Panc1 (cell line): ENCODE measurements around the gene EPOP. TPM values are rescaled to one million over a fixed set of nuclear protein-coding genes. Genes with fewer than 3 reads are reported as not detected.

ENCODE experiments used
- ATAC-seq: fragments of 200-7000 bp; cut with Tn5 transposase; 2 replicates; pipeline ENCODE4 v1.9.1; 2020; ENCODE audit warnings: mild to moderate bottlenecking, moderate library complexity
- BruUV-seq: library from RNA; stranded (reverse); fragments of 400-500 nt; replicated peaks from 2 replicates; lab custom pipeline; 2021; lab: Mats Ljungman, UMichigan
- CTCF ChIA-PET: fragments of 300-600 bp; sonication (Branson Sonifier 250); formaldehyde crosslinking; loops from one replicate; lab custom pipeline; 2022; ENCODE audit warnings: antibody characterized with exemption; lab: Charles Lee
- POLR2A ChIA-PET: fragments of 300-600 bp; sonication (Branson Sonifier 250); formaldehyde crosslinking; loops from one replicate; lab custom pipeline; 2022; ENCODE audit warnings: antibody characterized with exemption; lab: Charles Lee
- DNase-seq: peaks from one replicate; pipeline ENCODE4 v3.0.0-alpha.2; 2010; ENCODE audit warnings: low read depth, low spot score
- H3K27ac ChIP-seq: 2 replicates; pipeline ENCODE4 v1.5.1; 2011; ENCODE audit warnings: mild to moderate bottlenecking, low read length, inconsistent platforms
- H3K27me3 ChIP-seq: fragments of 200-500 bp; sonication (Bioruptor generic); 2 replicates; pipeline ENCODE4 v1.6.0; 2014; ENCODE audit warnings: low read length, inconsistent platforms; ENCODE audit not compliant: control insufficient read depth, insufficient read depth
- H3K36me3 ChIP-seq: fragments of 200-500 bp; sonication (Bioruptor generic); 2 replicates; pipeline ENCODE4 v1.5.1; 2014; ENCODE audit warnings: inconsistent platforms, mild to moderate bottlenecking, low read length, moderate library complexity; ENCODE audit not compliant: control insufficient read depth, insufficient read depth
- H3K4me1 ChIP-seq: 2 replicates; pipeline ENCODE4 v1.5.1; 2011; ENCODE audit warnings: inconsistent platforms, mild to moderate bottlenecking, low read length, moderate library complexity; ENCODE audit not compliant: control insufficient read depth, insufficient read depth
- H3K4me3 ChIP-seq, 2 experiments: 2 replicates each; pipeline ENCODE4 v1.5.1; 2011 to 2012; ENCODE audit warnings: low read depth in 2 of 2, low read length in 2 of 2, mild to moderate bottlenecking in 2 of 2, inconsistent platforms in 1 of 2, moderate library complexity in 1 of 2
- H3K9me3 ChIP-seq: fragments of 200-500 bp; sonication (Bioruptor generic); 2 replicates; pipeline ENCODE4 v1.5.1; 2014; ENCODE audit warnings: low read depth, mild to moderate bottlenecking, inconsistent platforms, low read length, moderate library complexity; ENCODE audit not compliant: control insufficient read depth, insufficient read depth
- CTCF ChIP-seq: fragments of 450-650 bp; IDR thresholded peaks from 2 replicates; pipeline ENCODE4 v1.5.1; 2017; ENCODE audit warnings: mild to moderate bottlenecking
- POLR2AphosphoS5 ChIP-seq: IDR thresholded peaks from 2 replicates; pipeline ENCODE4 v1.6.1; 2012; ENCODE audit warnings: mild to moderate bottlenecking, low read depth, low read length, moderate library complexity
- REST ChIP-seq, 2 experiments: IDR thresholded peaks; 2 replicates each; pipeline ENCODE4 v1.6.1; 2011 to 2012; ENCODE audit warnings: low read depth in 2 of 2, control low read depth in 1 of 2, low read length in 1 of 2, mild to moderate bottlenecking in 1 of 2, moderate library complexity in 1 of 2; ENCODE audit not compliant: insufficient read depth in 1 of 2
- SIN3A ChIP-seq: IDR thresholded peaks from 2 replicates; pipeline ENCODE4 v1.6.1; 2012; ENCODE audit warnings: low read depth, mild to moderate bottlenecking, low read length, moderate library complexity, borderline replicate concordance; ENCODE audit not compliant: insufficient read depth
- TCF7L2 ChIP-seq: IDR thresholded peaks from 2 replicates; pipeline ENCODE4 v1.6.1; 2011; ENCODE audit warnings: mild to moderate bottlenecking, low read depth, low read length, inconsistent platforms
- in situ Hi-C: cut with HindIII; loops from 2 replicates; pipeline ENCODE4 v1.10.0; 2016; ENCODE audit warnings: low sequenced_read_pairs, low pct_unique_long_range_greater_than_20kb
- intact Hi-C: fragments of 100-400 bp; cut with micrococcal nuclease; formaldehyde crosslinking; loops from one replicate; pipeline ENCODE4 v1.10.0; 2022; ENCODE audit not compliant: unreplicated experiment
- total RNA-seq: library from RNA; stranded (reverse); gene quantifications from one replicate; pipeline ENCODE4 v1.2.1, GENCODE V29; 2021; ENCODE audit not compliant: unreplicated experiment

Gene EPOP
- total RNA-seq, 1 experiment from 2014 or later: 19.9 TPM

- TF ChIP-seq REST (IDR thresholded peaks at IDR 0.05; ENCODE audit: insufficient read depth in 1 of 2, low read depth in 2 of 2, low read length in 1 of 2) (no peak), TCF7L2 (no peak)
- Histone ChIP-seq H3K27me3 (no peaks in the 10 kb centered on the region), H3K4me1 (no peaks in the 10 kb centered on the region), H3K4me3 (no peak overlapping the region), H3K9me3 (no peaks in the 10 kb centered on the region), H3K36me3 (no peaks in the 10 kb centered on the region), H3K27ac (no peak overlapping the region)
- no peak for ATAC-seq
- CTCF ChIA-PET: interaction anchor here (0.7 kb wide), 1 partner anchor 1667 kb away, joined by 4 read pairs; no protein-coding TSS in a partner anchor
- POLR2A ChIA-PET: interaction anchor here (0.6 kb wide), 1 partner anchor 11 kb away, joined by 3 read pairs; no protein-coding TSS in a partner anchor
- no TSS peak for BruUV-seq
- in situ Hi-C loops (no loop called here), intact Hi-C loops (no loop called here)
- no peak for DNase-seq
These were observed 12.5 kb upstream of the EPOP start for GRCh38 chr17:38687286-38687685.

- in situ Hi-C loops: no loop called here
- no peak for TF ChIP-seq SIN3A
- TF ChIP-seq CTCF: no peak
- TF ChIP-seq REST (IDR thresholded peaks at IDR 0.05; ENCODE audit: insufficient read depth in 1 of 2, low read depth in 2 of 2, low read length in 1 of 2): no peak
- no peak for TF ChIP-seq POLR2AphosphoS5
- no peak for TF ChIP-seq TCF7L2
- H3K4me3 ChIP-seq: no peak overlapping the region
- no TSS peak for BruUV-seq
- no peaks in the 10 kb centered on the region for H3K4me1 ChIP-seq
- ChIA-PET CTCF (no interaction called here), POLR2A (interaction anchor here (0.6 kb wide), 1 partner anchor 288 kb away, joined by 3 read pairs; no protein-coding TSS in a partner anchor)
- DNase-seq: no peak
- ATAC-seq: no peak
- no peak overlapping the region for H3K27ac ChIP-seq
- H3K9me3 ChIP-seq: no peaks in the 10 kb centered on the region
- intact Hi-C loops: no loop called here
- H3K36me3 ChIP-seq: no peaks in the 10 kb centered on the region
- H3K27me3 ChIP-seq: no peaks in the 10 kb centered on the region
These were observed 10.7 kb upstream of the EPOP start for GRCh38 chr17:38685491-38685890.
